IMR-90 (cell line): ENCODE measurements around the gene TTC39A. TPM values are rescaled to one million over a fixed set of nuclear protein-coding genes. Genes with fewer than 3 reads are reported as not detected.

Experiments
- ATAC-seq: fragments of 200-7000 bp; cut with Tn5 transposase; 2 replicates; pipeline ENCODE4 v1.9.1; 2020; ENCODE audit warnings: low read depth, mild to moderate bottlenecking, moderate library complexity
- BruUV-seq: library from RNA; stranded (reverse); fragments of 400-500 nt; replicated peaks from 2 replicates; lab custom pipeline; 2021; lab: Mats Ljungman, UMichigan
- CTCF ChIA-PET: fragments of 300-600 bp; formaldehyde crosslinking; extraction: SDS; loops from one replicate; lab custom pipeline; 2021; ENCODE audit warnings: antibody characterized with exemption; lab: Yijun Ruan, JAX
- POLR2A ChIA-PET: fragments of 300-600 bp; sonication (Branson Sonifier 250); formaldehyde crosslinking; loops from one replicate; lab custom pipeline; 2022; ENCODE audit warnings: antibody characterized with exemption; ENCODE audit not compliant: unreplicated experiment; lab: Charles Lee
- DNase-seq: peaks from one replicate; pipeline ENCODE4 v3.0.0; 2013
- H2AFZ ChIP-seq: replicated peaks from 2 replicates; pipeline ENCODE3; 2013; ENCODE audit warnings: low read length, mild to moderate bottlenecking; ENCODE audit not compliant: poor library complexity
- H2AK5ac ChIP-seq: 2 replicates; pipeline ENCODE4 v1.6.1; 2013; ENCODE audit warnings: low read depth, low read length, inconsistent platforms
- H2AK9ac ChIP-seq: replicated peaks from 2 replicates; pipeline ENCODE3; 2013; ENCODE audit warnings: mild to moderate bottlenecking, low read depth, low read length, moderate library complexity; ENCODE audit not compliant: poor library complexity
- H2BK120ac ChIP-seq: 2 replicates; pipeline ENCODE4 v1.6.1; 2013; ENCODE audit warnings: low read depth, low read length, inconsistent platforms
- H2BK15ac ChIP-seq: 3 replicates; pipeline ENCODE4 v1.6.1; 2013; ENCODE audit warnings: low read depth, low read length, inconsistent platforms
- H2BK20ac ChIP-seq: 2 replicates; pipeline ENCODE4 v1.6.1; 2013; ENCODE audit warnings: low read depth, mild to moderate bottlenecking, inconsistent platforms, low read length, moderate library complexity
- H2BK5ac ChIP-seq: 2 replicates; pipeline ENCODE4 v1.6.1; 2013; ENCODE audit warnings: mild to moderate bottlenecking, low read depth, low read length, inconsistent platforms; ENCODE audit not compliant: poor library complexity, severe bottlenecking
- H3K14ac ChIP-seq: replicated peaks from 2 replicates; pipeline ENCODE4 v1.6.1; 2013; ENCODE audit warnings: low read depth, low read length, inconsistent platforms
- H3K18ac ChIP-seq: 2 replicates; pipeline ENCODE4 v1.6.1; 2013; ENCODE audit warnings: low read depth, low read length, control low read depth
- H3K23ac ChIP-seq: 2 replicates; pipeline ENCODE4 v1.6.1; 2013; ENCODE audit warnings: low read depth, low read length, inconsistent platforms
- H3K27ac ChIP-seq: 2 replicates; pipeline ENCODE4 v1.5.1; 2013; ENCODE audit warnings: mild to moderate bottlenecking, control low read depth, low read length; ENCODE audit not compliant: insufficient read depth
- H3K27me3 ChIP-seq: 2 replicates; pipeline ENCODE4 v1.6.1; 2013; ENCODE audit warnings: low read length; ENCODE audit not compliant: control insufficient read depth, insufficient read depth
- H3K36me3 ChIP-seq: 2 replicates; pipeline ENCODE4 v1.6.1; 2013; ENCODE audit warnings: low read length, mixed read lengths; ENCODE audit not compliant: control insufficient read depth, insufficient read depth
- H3K4ac ChIP-seq: 2 replicates; pipeline ENCODE4 v1.6.1; 2013; ENCODE audit warnings: low read depth, low read length, inconsistent platforms
- H3K4me1 ChIP-seq: 2 replicates; pipeline ENCODE4 v1.6.1; 2013; ENCODE audit warnings: low read length, mixed read lengths; ENCODE audit not compliant: control insufficient read depth, insufficient read depth
- H3K4me2 ChIP-seq: 2 replicates; pipeline ENCODE4 v1.6.1; 2013; ENCODE audit warnings: low read depth, mild to moderate bottlenecking, control low read depth, low read length, moderate library complexity
- H3K4me3 ChIP-seq: 2 replicates; pipeline ENCODE4 v1.5.1; 2013; ENCODE audit warnings: low read depth, mild to moderate bottlenecking, control low read depth, low read length, moderate library complexity; ENCODE audit not compliant: insufficient read depth
- H3K56ac ChIP-seq: 2 replicates; pipeline ENCODE4 v1.6.1; 2013; ENCODE audit warnings: low read length, inconsistent platforms; ENCODE audit not compliant: insufficient read depth; ENCODE audit errors: extremely low read depth
- H3K79me1 ChIP-seq, 2 experiments: 2 replicates each; pipeline ENCODE4 v1.6.1; 2013; ENCODE audit warnings: low read length in 2 of 2, inconsistent platforms in 1 of 2, low read depth in 1 of 2
- H3K9ac ChIP-seq: 2 replicates; pipeline ENCODE4 v1.6.1; 2013; ENCODE audit warnings: low read depth, low read length, control low read depth
- H3K9me1 ChIP-seq: 2 replicates; pipeline ENCODE4 v1.6.1; 2013; ENCODE audit warnings: low read length, inconsistent platforms; ENCODE audit not compliant: insufficient read depth
- H3K9me3 ChIP-seq: 2 replicates; pipeline ENCODE4 v1.6.1; 2013; ENCODE audit warnings: low read length; ENCODE audit not compliant: control insufficient read depth, insufficient read depth
- H4K20me1 ChIP-seq: 2 replicates; pipeline ENCODE4 v1.6.1; 2013; ENCODE audit warnings: low read length, inconsistent platforms; ENCODE audit not compliant: insufficient read depth
- H4K5ac ChIP-seq: 2 replicates; pipeline ENCODE4 v1.6.1; 2013; ENCODE audit warnings: mild to moderate bottlenecking, low read depth, low read length, control low read depth
- H4K8ac ChIP-seq, 2 experiments: 2 replicates each; pipeline ENCODE4 v1.6.1; 2013; ENCODE audit warnings: low read depth in 2 of 2, low read length in 2 of 2, control low read depth in 1 of 2, inconsistent platforms in 1 of 2
- H4K91ac ChIP-seq: 2 replicates; pipeline ENCODE4 v1.6.1; 2013; ENCODE audit warnings: low read depth, low read length, inconsistent platforms; ENCODE audit not compliant: insufficient read depth
- CEBPB ChIP-seq: IDR thresholded peaks from 2 replicates; pipeline ENCODE4 v1.6.1; 2012; ENCODE audit warnings: low read depth, low read length, improper control_type of control experiment
- FOS ChIP-seq: fragments of 150-350 bp; IDR thresholded peaks from 2 replicates; pipeline ENCODE4 v1.6.1; 2016; ENCODE audit warnings: low read depth, low read length
- MAFK ChIP-seq: IDR thresholded peaks from 2 replicates; pipeline ENCODE4 v1.6.1; 2012; ENCODE audit warnings: low read depth, low read length, improper control_type of control experiment
- MXI1 ChIP-seq: IDR thresholded peaks from 2 replicates; pipeline ENCODE4 v1.6.1; 2012; ENCODE audit warnings: low read depth, mild to moderate bottlenecking, low read length, moderate library complexity, borderline replicate concordance
- RCOR1 ChIP-seq: IDR thresholded peaks from 2 replicates; pipeline ENCODE4 v1.6.1; 2012; ENCODE audit warnings: mild to moderate bottlenecking, low read length, improper control_type of control experiment; ENCODE audit not compliant: insufficient replicate concordance
- RFX5 ChIP-seq: IDR thresholded peaks from 2 replicates; pipeline ENCODE4 v1.8.0; 2012; ENCODE audit warnings: low read depth, mild to moderate bottlenecking, low read length, moderate library complexity
- SMC3 ChIP-seq: fragments of 150-350 bp; IDR thresholded peaks from 2 replicates; pipeline ENCODE4 v1.6.1; 2016; ENCODE audit warnings: low read depth, mild to moderate bottlenecking, antibody characterized with exemption, low read length, moderate library complexity
- WGBS, 2 experiments: methylation state at CpG; one replicate each; pipeline versions ENCODE4 v1.1.5 to v1.1.7; 2013; ENCODE audit warnings: missing lambda C conversion rate in 2 of 2; ENCODE audit not compliant: insufficient read length in 1 of 2; ENCODE audit errors: extremely low coverage in 2 of 2; 5-methylcytosine and 5-hydroxymethylcytosine counted together
- dilution Hi-C: fragments of 300-500 bp; cut with HindIII; formaldehyde crosslinking; loops from one replicate; pipeline ENCODE4 v1.14.3; 2018; ENCODE audit warnings: low sequenced_read_pairs; ENCODE audit not compliant: unreplicated experiment
- in situ Hi-C: fragments of 300-500 bp; cut with MboI; formaldehyde crosslinking; loops from 3 replicates; pipeline ENCODE4 v1.14.3; 2019; ENCODE audit warnings: low sequenced_read_pairs, inconsistent platforms, mixed read lengths
- intact Hi-C: fragments of 100-400 bp; cut with micrococcal nuclease; formaldehyde crosslinking; loops from 2 replicates; pipeline ENCODE4 v1.10.0; 2022
- polyA plus RNA-seq, 3 experiments: library from polyadenylated mRNA; depleted of rRNA; stranded (reverse); fragments of >200 nt; gene quantifications; 2 replicates each; pipeline ENCODE4 v1.2.3, GENCODE V29; 2012; ENCODE audit warnings: low replicate concordance in 1 of 3
- total RNA-seq: library from RNA; depleted of rRNA; stranded (reverse); fragments of >200 nt; gene quantifications from 2 replicates; pipeline ENCODE4 v1.2.3, GENCODE V29; 2012

TTC39A gene
- total and polyA plus RNA-seq, 2 of the 4 experiments (the other 2 are of a cell fraction), result 0.62 to 0.72 TPM

- H3K9ac ChIP-seq, result no peak overlapping the region
- no peak overlapping the region for H3K14ac ChIP-seq
- H4K20me1 ChIP-seq, result peaks cover 83% of the 10 kb centered on the region
- H3K18ac ChIP-seq, result no peak overlapping the region
- H3K56ac ChIP-seq, result no peak overlapping the region
- H2BK120ac ChIP-seq, result no peak overlapping the region
- in situ Hi-C loops (no loop called here), dilution Hi-C loops (no loop called here), intact Hi-C loops (no loop called here)
- ATAC-seq (no peak), DNase-seq (peak; percentile 57)
- no peak overlapping the region for H3K4me3 ChIP-seq
- peaks cover 2% of the 10 kb centered on the region; the same call in 1 of the 2 replicates for H3K4me1 ChIP-seq
- no peak overlapping the region for H4K91ac ChIP-seq
- no peaks in the 10 kb centered on the region for H3K36me3 ChIP-seq
- H2BK5ac ChIP-seq, result no peak overlapping the region
- WGBS, 2 experiments, result no CpG with 5 or more reads among the region's 5 CpGs
- H3K9me3 ChIP-seq, result no peaks in the 10 kb centered on the region
- no peak overlapping the region for H2AFZ ChIP-seq
- H3K23ac ChIP-seq, result no peak overlapping the region
- H2BK20ac ChIP-seq, result no peak overlapping the region
- peaks cover 26 to 69% of the 10 kb centered on the region in 2 experiments for H3K79me1 ChIP-seq
- H2BK15ac ChIP-seq, result no peak overlapping the region
- H2AK9ac ChIP-seq, result no peak overlapping the region
- ChIA-PET CTCF (no interaction called here), POLR2A (no interaction called here)
- H3K9me1 ChIP-seq, result peaks cover 8% of the 10 kb centered on the region; the same call in 1 of the 2 replicates
- TF ChIP-seq RFX5, result no peak
- TF ChIP-seq FOS, result no peak
- no peak for TF ChIP-seq MXI1
- TF ChIP-seq RCOR1, result peak; percentile 26
- TF ChIP-seq SMC3, result no peak
- no peak for TF ChIP-seq MAFK
- no peak for TF ChIP-seq CEBPB
- no TSS peak for BruUV-seq
- no peak overlapping the region for H3K27ac ChIP-seq
- H3K27me3 ChIP-seq, result no peaks in the 10 kb centered on the region
- H4K8ac ChIP-seq, result no peak overlapping the region
- no peak overlapping the region for H3K4ac ChIP-seq
- H4K5ac ChIP-seq, result no peak overlapping the region
- no peak overlapping the region for H3K4me2 ChIP-seq
- H2AK5ac ChIP-seq, result no peak overlapping the region
Observed at GRCh38 chr1:51253691-51254090, 76.7 kb downstream of the TTC39A start.
